Activated B cell treated with CpG ODN at 0.5 μM for 24 hours (primary cell): ENCODE measurements around the gene NDUFA12. TPM values are rescaled to one million over a fixed set of nuclear protein-coding genes. Genes with fewer than 3 reads are reported as not detected.

ENCODE experiments used
- ATAC-seq: fragments of 200-7000 bp; cut with Tn5 transposase; one replicate; pipeline ENCODE4 v1.10.0; 2021; ENCODE audit warnings: low read depth, mild to moderate bottlenecking, moderate library complexity
- CTCF ChIA-PET: fragments of 350-600 bp; sonication (Branson Sonifier 250); formaldehyde crosslinking; loops from one replicate; lab custom pipeline; 2021; ENCODE audit warnings: antibody characterized with exemption; lab: Charles Lee
- POLR2A ChIA-PET: fragments of 350-600 bp; sonication (Branson Sonifier 250); formaldehyde crosslinking; loops from one replicate; lab custom pipeline; 2021; ENCODE audit warnings: antibody characterized with exemption; lab: Charles Lee
- DNase-seq: peaks from one replicate; pipeline ENCODE4 v3.0.0; 2022
- H3K27ac Mint-ChIP-seq: one replicate; pipeline ENCODE4 v1.8.0; 2020; ENCODE audit warnings: mixed read lengths
- H3K27me3 Mint-ChIP-seq: one replicate; pipeline ENCODE4 v1.8.0; 2021; ENCODE audit warnings: mixed read lengths
- H3K36me3 Mint-ChIP-seq: one replicate; pipeline ENCODE4 v1.8.0; 2021; ENCODE audit warnings: low read depth, mixed read lengths
- H3K4me1 Mint-ChIP-seq: one replicate; pipeline ENCODE4 v1.8.0; 2021; ENCODE audit warnings: mixed read lengths
- H3K4me3 Mint-ChIP-seq: one replicate; pipeline ENCODE4 v1.8.0; 2020; ENCODE audit warnings: mild to moderate bottlenecking, mixed read lengths
- H3K9me3 Mint-ChIP-seq: one replicate; pipeline ENCODE4 v1.8.0; 2020; ENCODE audit warnings: mixed read lengths
- CTCF ChIP-seq: fragments of 200-600 bp; IDR thresholded peaks from one replicate; pipeline ENCODE4 v1.8.0; 2022; ENCODE audit warnings: antibody characterized with exemption, mild to moderate bottlenecking
- intact Hi-C: fragments of 100-400 bp; cut with micrococcal nuclease; formaldehyde crosslinking; loops from one replicate; pipeline ENCODE4 v1.15.1; 2024
- total RNA-seq: library from RNA; stranded (reverse); gene quantifications from 2 replicates; pipeline ENCODE4 v1.2.3, GENCODE V29; 2022

The NDUFA12 gene
- total RNA-seq, 1 donor from 2014 or later = 81.7 TPM

- Mint-ChIP-seq H3K4me1 (peaks cover 5% of the 10 kb centered on the region), H3K4me3 (no peak overlapping the region), H3K27me3 (no peaks in the 10 kb centered on the region), H3K9me3 (no peaks in the 10 kb centered on the region), H3K36me3 (peaks cover 38% of the 10 kb centered on the region), H3K27ac (no peak overlapping the region)
- intact Hi-C loops = loop anchor here (1.0 to 5.0 kb wide), 3 partner anchors 103 to 269 kb away; no protein-coding TSS in a partner anchor
- DNase-seq (no peak), ATAC-seq (no peak)
- ChIA-PET CTCF (interaction anchor here (1.0 to 1.1 kb wide), 2 partner anchors 104 to 162 kb away, joined by 3 to 4 read pairs; no protein-coding TSS in a partner anchor), POLR2A (no interaction called here)
- TF ChIP-seq CTCF = no peak
Observed at GRCh38 chr12:94979941-94980340, 23.6 kb downstream of the NDUFA12 start.

GRCh38 chr12:94977766-94978468 lies 25.6 kb downstream of the NDUFA12 start:
- no peaks in the 10 kb centered on the region for H3K9me3 Mint-ChIP-seq
- CTCF ChIA-PET = no interaction called here
- H3K27ac Mint-ChIP-seq = no peak overlapping the region
- no peak for DNase-seq
- H3K4me3 Mint-ChIP-seq = no peak overlapping the region
- H3K36me3 Mint-ChIP-seq = peaks cover 32% of the 10 kb centered on the region
- no peak for ATAC-seq
- H3K4me1 Mint-ChIP-seq = peaks cover 7% of the 10 kb centered on the region
- no peaks in the 10 kb centered on the region for H3K27me3 Mint-ChIP-seq
- TF ChIP-seq CTCF = no peak
- POLR2A ChIA-PET = no interaction called here
- intact Hi-C loops = no loop called here

- H3K36me3 Mint-ChIP-seq = peaks cover 44% of the 10 kb centered on the region
- no peak for TF ChIP-seq CTCF
- intact Hi-C loops = no loop called here
- H3K4me3 Mint-ChIP-seq = no peak overlapping the region
- no peaks in the 10 kb centered on the region for H3K27me3 Mint-ChIP-seq
- peaks cover 35% of the 10 kb centered on the region for H3K4me1 Mint-ChIP-seq
- H3K9me3 Mint-ChIP-seq = no peaks in the 10 kb centered on the region
- no peak for DNase-seq
- CTCF ChIA-PET = interaction anchor here (1.5 kb wide), 1 partner anchor 97 kb away, joined by 3 read pairs; no protein-coding TSS in a partner anchor
- no peak overlapping the region for H3K27ac Mint-ChIP-seq
- ATAC-seq = peak; percentile 47
- POLR2A ChIA-PET = interaction anchor here (0.7 kb wide), 1 partner anchor 318 kb away, joined by 3 read pairs; no protein-coding TSS in a partner anchor
Observed at GRCh38 chr12:94973221-94973620, 30.3 kb downstream of the NDUFA12 start.

GRCh38 chr12:94972795-94973194 lies 30.7 kb downstream of the NDUFA12 start:
- intact Hi-C loops = no loop called here
- TF ChIP-seq CTCF = no peak
- peaks cover 33% of the 10 kb centered on the region for H3K4me1 Mint-ChIP-seq

GRCh38 chr12:94971923-94972322 lies 31.6 kb downstream of the NDUFA12 start:
- Mint-ChIP-seq H3K27me3 (no peaks in the 10 kb centered on the region), H3K4me1 (peaks cover 41% of the 10 kb centered on the region), H3K4me3 (no peak overlapping the region), H3K27ac (no peak overlapping the region), H3K36me3 (peaks cover 42% of the 10 kb centered on the region), H3K9me3 (no peaks in the 10 kb centered on the region)
- ChIA-PET CTCF (interaction anchor here (1.5 kb wide), 1 partner anchor 96 kb away, joined by 3 read pairs; no protein-coding TSS in a partner anchor), POLR2A (no interaction called here)
- no peak for TF ChIP-seq CTCF
- ATAC-seq (no peak), DNase-seq (no peak)
- intact Hi-C loops = no loop called here

More at GRCh38 chr12:94972795-94973194, 30.7 kb downstream of the NDUFA12 start:
- no peak for ATAC-seq
- ChIA-PET POLR2A (interaction anchor here (0.7 kb wide), 1 partner anchor 318 kb away, joined by 3 read pairs; no protein-coding TSS in a partner anchor), CTCF (interaction anchor here (1.5 kb wide), 1 partner anchor 97 kb away, joined by 3 read pairs; no protein-coding TSS in a partner anchor)
- H3K36me3 Mint-ChIP-seq = peaks cover 42% of the 10 kb centered on the region
- no peak for DNase-seq
- no peaks in the 10 kb centered on the region for H3K9me3 Mint-ChIP-seq
- no peak overlapping the region for H3K4me3 Mint-ChIP-seq
- no peak overlapping the region for H3K27ac Mint-ChIP-seq
- H3K27me3 Mint-ChIP-seq = no peaks in the 10 kb centered on the region
